Measurements from ENCODE around the gene ZNF473. TPM values are rescaled to one million over a fixed set of nuclear protein-coding genes. Genes with fewer than 3 reads are reported as not detected.
"Not testable (repeated sequence)": the region's sequence is repeated elsewhere in the genome, so short reads cannot be mapped to it uniquely, and the experiment has no call there.

ZNF473 gene
- total and polyA plus RNA-seq, 2 donors (not counting 1 experiment from before 2014, with no cell fraction given): 5.5 to 9.8 TPM

DNA sequence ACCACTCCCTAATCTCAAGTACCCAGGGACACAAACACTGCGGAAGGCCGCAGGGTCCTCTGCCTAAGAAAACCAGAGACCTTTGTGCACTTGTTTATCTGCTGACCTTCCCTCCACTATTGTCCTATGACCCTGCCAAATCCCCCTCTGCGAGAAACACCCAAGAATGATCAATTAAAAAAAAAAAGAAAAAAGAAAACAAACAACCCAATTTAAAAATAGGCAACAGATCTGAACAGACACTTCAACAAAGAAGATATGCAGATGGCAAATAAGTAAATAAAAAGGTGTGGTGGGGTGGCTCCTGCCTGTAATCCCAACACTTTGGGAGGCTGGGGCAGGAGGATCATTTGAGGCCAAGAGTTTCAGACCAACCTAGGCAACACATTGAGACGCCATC, 61.3 kb downstream of the ZNF473 start:
- H4K20me1 ChIP-seq (ENCODE audit: control insufficient read depth, insufficient read depth, low read length, poor library complexity, severe bottlenecking); H3K27ac ChIP-seq (ENCODE audit: low read length in 2 of 2); H3K4me2 ChIP-seq (replicated peaks; ENCODE audit: low read depth, low read length, poor library complexity, severe bottlenecking); H3K4me3 Mint-ChIP-seq; H3K4me3 ChIP-seq (ENCODE audit: control extremely low read depth in 1 of 5, extremely low read depth in 1 of 5, insufficient read depth in 1 of 5, low read depth in 2 of 5, low read length in 4 of 5); DNase-seq; H3K9me3 Mint-ChIP-seq (ENCODE audit: insufficient read depth); H3K4me1 Mint-ChIP-seq; intact Hi-C loops (cut with micrococcal nuclease); H3K27me3 ChIP-seq (replicated peaks in 1 of 4; ENCODE audit: control extremely low read depth in 1 of 4, control insufficient read depth in 3 of 4, insufficient read depth in 4 of 4, low read length in 3 of 4); H3K9ac ChIP-seq (ENCODE audit: low read length); H3K27ac Mint-ChIP-seq; H3K4me1 ChIP-seq (ENCODE audit: control insufficient read depth in 2 of 2, insufficient read depth in 2 of 2, low read length in 2 of 2); H3K36me3 ChIP-seq (replicated peaks in 1 of 2; ENCODE audit: control extremely low read depth in 1 of 2, control insufficient read depth in 1 of 2, extremely low read depth in 1 of 2, insufficient read depth in 2 of 2, low read length in 1 of 2); H3K27me3 Mint-ChIP-seq; H3K9me3 ChIP-seq (ENCODE audit: control extremely low read depth in 1 of 3, control insufficient read depth in 2 of 3, insufficient read depth in 1 of 3, low read length in 2 of 3); H2AFZ ChIP-seq (ENCODE audit: insufficient read depth, low read depth, low read length, poor library complexity, severe bottlenecking); ATAC-seq (ENCODE audit: low read depth); CTCF ChIA-PET; POLR2A ChIA-PET; H3K79me2 ChIP-seq (ENCODE audit: control insufficient read depth, insufficient read depth, low read length): not testable (repeated sequence)
- WGBS (ENCODE audit: insufficient coverage): no CpG with 5 or more reads among the region's 4 CpGs

DNA sequence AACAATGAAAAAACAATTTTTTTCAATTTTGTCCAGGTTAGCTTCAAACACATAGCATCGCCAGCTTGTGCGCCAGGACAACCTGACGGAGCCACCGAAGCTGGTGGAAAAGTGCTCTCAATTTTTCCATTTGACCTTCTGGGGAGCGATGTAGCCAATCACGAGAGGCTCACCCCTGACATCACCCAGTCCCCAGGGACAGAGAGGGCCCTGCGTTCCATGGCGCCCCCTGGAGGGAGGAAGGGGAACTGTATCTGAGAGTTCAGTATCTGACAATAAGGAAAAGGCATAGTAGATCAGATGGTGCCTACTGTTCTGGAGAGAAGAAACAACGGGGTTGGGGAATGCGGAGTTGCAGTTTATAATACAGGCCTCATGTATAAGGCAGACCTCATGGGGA, 64.9 kb downstream of the ZNF473 start:
- H3K4me3 Mint-ChIP-seq; H3K9me3 ChIP-seq (ENCODE audit: control extremely low read depth in 1 of 3, control insufficient read depth in 2 of 3, insufficient read depth in 1 of 3, low read length in 2 of 3); H3K4me1 Mint-ChIP-seq; H3K36me3 ChIP-seq (replicated peaks in 1 of 2; ENCODE audit: control extremely low read depth in 1 of 2, control insufficient read depth in 1 of 2, extremely low read depth in 1 of 2, insufficient read depth in 2 of 2, low read length in 1 of 2); H3K9ac ChIP-seq (ENCODE audit: low read length); H3K27me3 ChIP-seq (replicated peaks in 1 of 4; ENCODE audit: control extremely low read depth in 1 of 4, control insufficient read depth in 3 of 4, insufficient read depth in 4 of 4, low read length in 3 of 4); H2AFZ ChIP-seq (ENCODE audit: insufficient read depth, low read depth, low read length, poor library complexity, severe bottlenecking); ATAC-seq (ENCODE audit: low read depth); CTCF ChIA-PET; H3K9me3 Mint-ChIP-seq (ENCODE audit: insufficient read depth); H4K20me1 ChIP-seq (ENCODE audit: control insufficient read depth, insufficient read depth, low read length, poor library complexity, severe bottlenecking); H3K4me1 ChIP-seq (ENCODE audit: control insufficient read depth in 2 of 2, insufficient read depth in 2 of 2, low read length in 2 of 2); intact Hi-C loops (cut with micrococcal nuclease); H3K4me2 ChIP-seq (replicated peaks; ENCODE audit: low read depth, low read length, poor library complexity, severe bottlenecking); H3K27ac Mint-ChIP-seq; DNase-seq; H3K79me2 ChIP-seq (ENCODE audit: control insufficient read depth, insufficient read depth, low read length); H3K4me3 ChIP-seq (ENCODE audit: control extremely low read depth in 1 of 5, extremely low read depth in 1 of 5, insufficient read depth in 1 of 5, low read depth in 2 of 5, low read length in 4 of 5); POLR2A ChIA-PET; H3K27ac ChIP-seq (ENCODE audit: low read length in 2 of 2); H3K27me3 Mint-ChIP-seq: not testable (repeated sequence)
- 100% methylated on average over 1 of the region's 10 CpGs for WGBS (ENCODE audit: insufficient coverage)

DNA sequence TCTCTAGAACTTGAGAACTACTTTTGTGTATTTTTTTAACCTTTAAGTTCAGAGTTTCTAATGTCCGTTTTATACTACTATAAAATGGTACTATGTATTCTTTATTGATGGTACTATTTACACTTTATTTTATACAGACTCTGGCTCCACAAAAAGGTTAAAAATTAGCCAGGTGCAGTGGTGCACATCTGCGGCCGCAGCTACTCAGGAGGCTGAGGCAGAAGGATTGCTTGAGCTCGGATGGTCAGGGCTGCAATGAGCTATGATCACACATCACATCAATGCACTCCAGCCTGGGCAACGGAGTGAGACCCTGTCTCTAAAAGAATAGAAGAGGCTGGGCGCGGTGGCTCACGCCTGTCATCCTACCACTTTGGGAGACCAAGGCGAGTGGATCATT, 66.0 kb downstream of the ZNF473 start:
- intact Hi-C loops (cut with micrococcal nuclease); H3K4me1 Mint-ChIP-seq; H2AFZ ChIP-seq (ENCODE audit: insufficient read depth, low read depth, low read length, poor library complexity, severe bottlenecking); DNase-seq; H3K27me3 Mint-ChIP-seq; H3K9me3 Mint-ChIP-seq (ENCODE audit: insufficient read depth); H3K36me3 ChIP-seq (replicated peaks in 1 of 2; ENCODE audit: control extremely low read depth in 1 of 2, control insufficient read depth in 1 of 2, extremely low read depth in 1 of 2, insufficient read depth in 2 of 2, low read length in 1 of 2); H3K27me3 ChIP-seq (replicated peaks in 1 of 4; ENCODE audit: control extremely low read depth in 1 of 4, control insufficient read depth in 3 of 4, insufficient read depth in 4 of 4, low read length in 3 of 4); H3K9ac ChIP-seq (ENCODE audit: low read length); H3K4me3 ChIP-seq (ENCODE audit: control extremely low read depth in 1 of 5, extremely low read depth in 1 of 5, insufficient read depth in 1 of 5, low read depth in 2 of 5, low read length in 4 of 5); H3K79me2 ChIP-seq (ENCODE audit: control insufficient read depth, insufficient read depth, low read length); H4K20me1 ChIP-seq (ENCODE audit: control insufficient read depth, insufficient read depth, low read length, poor library complexity, severe bottlenecking); CTCF ChIA-PET; H3K27ac Mint-ChIP-seq; H3K9me3 ChIP-seq (ENCODE audit: control extremely low read depth in 1 of 3, control insufficient read depth in 2 of 3, insufficient read depth in 1 of 3, low read length in 2 of 3); H3K4me1 ChIP-seq (ENCODE audit: control insufficient read depth in 2 of 2, insufficient read depth in 2 of 2, low read length in 2 of 2); H3K27ac ChIP-seq (ENCODE audit: low read length in 2 of 2); POLR2A ChIA-PET; H3K4me3 Mint-ChIP-seq; H3K4me2 ChIP-seq (replicated peaks; ENCODE audit: low read depth, low read length, poor library complexity, severe bottlenecking); ATAC-seq (ENCODE audit: low read depth): not testable (repeated sequence)
- WGBS (ENCODE audit: insufficient coverage): 100% methylated on average over 2 of the region's 9 CpGs

DNA sequence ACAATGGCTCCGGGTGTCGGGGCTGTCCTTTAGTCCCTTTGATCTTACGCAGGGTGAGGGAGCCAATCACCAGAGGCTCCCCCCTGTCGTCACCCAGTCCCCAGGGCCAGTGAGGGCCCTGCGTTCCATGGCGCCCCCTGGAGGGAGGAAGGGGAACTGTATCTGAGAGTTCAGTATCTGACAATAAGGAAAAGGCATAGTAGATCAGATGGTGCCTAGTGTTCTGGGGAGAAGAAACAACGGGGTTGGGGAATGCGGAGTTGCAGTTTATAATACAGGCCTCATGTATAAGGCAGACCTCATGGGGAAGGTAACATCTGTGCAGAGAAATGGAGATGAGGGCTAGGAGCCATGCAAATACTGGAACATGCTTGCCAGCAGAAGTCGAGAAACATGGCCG, 66.8 kb downstream of the ZNF473 start:
- intact Hi-C loops (cut with micrococcal nuclease); H2AFZ ChIP-seq (ENCODE audit: insufficient read depth, low read depth, low read length, poor library complexity, severe bottlenecking); POLR2A ChIA-PET; H3K27ac Mint-ChIP-seq; H3K27ac ChIP-seq (ENCODE audit: low read length in 2 of 2); H3K9me3 ChIP-seq (ENCODE audit: control extremely low read depth in 1 of 3, control insufficient read depth in 2 of 3, insufficient read depth in 1 of 3, low read length in 2 of 3); CTCF ChIA-PET; H3K9me3 Mint-ChIP-seq (ENCODE audit: insufficient read depth); H3K9ac ChIP-seq (ENCODE audit: low read length); H3K4me3 Mint-ChIP-seq; ATAC-seq (ENCODE audit: low read depth); H3K36me3 ChIP-seq (replicated peaks in 1 of 2; ENCODE audit: control extremely low read depth in 1 of 2, control insufficient read depth in 1 of 2, extremely low read depth in 1 of 2, insufficient read depth in 2 of 2, low read length in 1 of 2); H3K27me3 Mint-ChIP-seq; H3K4me3 ChIP-seq (ENCODE audit: control extremely low read depth in 1 of 5, extremely low read depth in 1 of 5, insufficient read depth in 1 of 5, low read depth in 2 of 5, low read length in 4 of 5); DNase-seq; H3K4me2 ChIP-seq (replicated peaks; ENCODE audit: low read depth, low read length, poor library complexity, severe bottlenecking); H3K27me3 ChIP-seq (replicated peaks in 1 of 4; ENCODE audit: control extremely low read depth in 1 of 4, control insufficient read depth in 3 of 4, insufficient read depth in 4 of 4, low read length in 3 of 4); H3K4me1 Mint-ChIP-seq; H4K20me1 ChIP-seq (ENCODE audit: control insufficient read depth, insufficient read depth, low read length, poor library complexity, severe bottlenecking); H3K79me2 ChIP-seq (ENCODE audit: control insufficient read depth, insufficient read depth, low read length); H3K4me1 ChIP-seq (ENCODE audit: control insufficient read depth in 2 of 2, insufficient read depth in 2 of 2, low read length in 2 of 2): not testable (repeated sequence)
- no CpG with 5 or more reads among the region's 10 CpGs for WGBS (ENCODE audit: insufficient coverage)

All from B cell (primary cell).